Fibroblast of lung (primary cell): Measurements from ENCODE around the gene HIBADH. TPM values are rescaled to one million over a fixed set of nuclear protein-coding genes. Genes with fewer than 3 reads are reported as not detected.

ENCODE experiments used
- DNase-seq, 2 donors: peaks; one replicate each; pipeline versions ENCODE4 v3.0.0 to v3.0.0-alpha.2; 2010; ENCODE audit warnings: low read depth in 2 of 2
- H2AFZ ChIP-seq: 2 replicates; pipeline ENCODE4 v1.5.1; 2012; ENCODE audit warnings: low read length, control low read depth, inconsistent platforms
- H3K27ac ChIP-seq: 2 replicates; pipeline ENCODE4 v1.5.1; 2011; ENCODE audit warnings: low read length, control low read depth; ENCODE audit not compliant: insufficient read depth
- H3K27me3 ChIP-seq: 2 replicates; pipeline ENCODE4 v1.5.1; 2011; ENCODE audit warnings: mild to moderate bottlenecking, low read length; ENCODE audit not compliant: control insufficient read depth, insufficient read depth
- H3K36me3 ChIP-seq: 2 replicates; pipeline ENCODE4 v1.5.1; 2011; ENCODE audit warnings: low read length; ENCODE audit not compliant: control insufficient read depth, insufficient read depth
- H3K4me1 ChIP-seq: 2 replicates; pipeline ENCODE4 v1.5.1; 2011; ENCODE audit warnings: low read length; ENCODE audit not compliant: control insufficient read depth, insufficient read depth; ENCODE audit errors: extremely low read depth
- H3K4me2 ChIP-seq: 2 replicates; pipeline ENCODE4 v1.5.1; 2011; ENCODE audit warnings: low read length, control low read depth; ENCODE audit not compliant: insufficient read depth; ENCODE audit errors: extremely low read depth
- H3K4me3 ChIP-seq, 4 experiments: fragments of 200-600 bp in 1 of 4; sonication (generic) in 1 of 4; replicated peaks in 1 of 4; 2 replicates each; pipeline ENCODE4 v1.5.1; 2011 to 2016; ENCODE audit warnings: low read length in 4 of 4, low read depth in 3 of 4, mild to moderate bottlenecking in 3 of 4, control low read depth in 2 of 4, inconsistent platforms in 1 of 4, mixed read lengths in 1 of 4; ENCODE audit not compliant: insufficient read depth in 1 of 4; ENCODE audit errors: control extremely low read depth in 1 of 4
- H3K79me2 ChIP-seq: 2 replicates; pipeline ENCODE4 v1.5.1; 2012; ENCODE audit warnings: mild to moderate bottlenecking, low read length, inconsistent platforms; ENCODE audit not compliant: control insufficient read depth, insufficient read depth
- H3K9ac ChIP-seq: 2 replicates; pipeline ENCODE4 v1.5.1; 2011; ENCODE audit warnings: mild to moderate bottlenecking, low read length, control low read depth; ENCODE audit not compliant: insufficient read depth
- H3K9me3 ChIP-seq: 2 replicates; pipeline ENCODE4 v1.5.1; 2012; ENCODE audit warnings: low read depth, low read length; ENCODE audit not compliant: control insufficient read depth, insufficient read depth
- H4K20me1 ChIP-seq: 2 replicates; pipeline ENCODE4 v1.5.1; 2011; ENCODE audit warnings: low read length; ENCODE audit not compliant: control insufficient read depth, insufficient read depth; ENCODE audit errors: extremely low read depth
- EZH2 ChIP-seq: IDR thresholded peaks from 2 replicates; pipeline ENCODE4 v1.5.1; 2012; ENCODE audit warnings: low read length, control low read depth, mild to moderate bottlenecking; ENCODE audit errors: missing control alignments
- polyA plus RNA-seq, 2 donors: library from polyadenylated mRNA; depleted of rRNA in 1 of 2; stranded (reverse) in 1 of 2; unstranded in 1 of 2; fragments of >200 nt; gene quantifications; 2 replicates each; pipeline ENCODE4 v1.2.1, GENCODE V29; 2011 to 2012; ENCODE audit warnings: missing spikeins in 1 of 2
- total RNA-seq: library from RNA; depleted of rRNA; stranded (reverse); fragments of >200 nt; gene quantifications from 2 replicates; pipeline ENCODE4 v1.2.1, GENCODE V29; 2014
- TF ChIP-seq, protein P1 (sequence below), 2 donors: IDR thresholded peaks in 1 of 2; conservative IDR thresholded peaks in 1 of 2; 1 replicate in 1 of 2; 2 replicates in 1 of 2; pipeline ENCODE4 v1.5.1; 2011 to 2012; ENCODE audit warnings: low read length in 2 of 2, control low read depth in 1 of 2, inconsistent platforms in 1 of 2, low read depth in 1 of 2, mild to moderate bottlenecking in 1 of 2

HIBADH gene
- total and polyA plus RNA-seq, 2 donors (not counting 1 experiment from before 2014, with no cell fraction given) = 88.7 to 96.0 TPM

DNA sequence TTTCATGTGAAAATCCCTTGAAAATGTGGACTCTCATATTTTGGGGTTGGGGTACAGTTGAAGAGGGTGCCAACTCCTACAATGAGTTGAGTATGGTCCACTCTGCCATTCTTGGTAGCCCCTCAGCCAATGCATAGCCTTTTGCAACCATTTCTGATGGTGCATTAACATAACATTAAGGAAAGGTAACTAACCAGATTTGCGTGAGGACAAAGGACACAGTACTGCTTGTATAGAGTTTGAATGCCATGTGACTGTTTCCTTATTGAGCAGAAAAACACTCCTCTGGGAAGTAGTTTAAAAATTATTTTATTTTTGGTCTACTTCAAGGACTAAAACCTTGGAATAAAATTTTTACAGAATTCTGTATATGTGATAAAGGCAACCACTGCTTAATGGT lies 107.9 kb downstream of the HIBADH start:
- Histone ChIP-seq H3K9me3 (no peaks in the 10 kb centered on the region), H2AFZ (no peak overlapping the region), H4K20me1 (no peaks in the 10 kb centered on the region), H3K79me2 (no peaks in the 10 kb centered on the region), H3K27ac (no peak overlapping the region), H3K36me3 (no peaks in the 10 kb centered on the region), H3K4me1 (no peaks in the 10 kb centered on the region), H3K9ac (no peak overlapping the region), H3K4me3 (no peak overlapping the region), H3K4me2 (no peak overlapping the region), H3K27me3 (no peaks in the 10 kb centered on the region)
- DNase-seq = no peak
- no peak for TF ChIP-seq EZH2
- TF ChIP-seq, protein P1, sequence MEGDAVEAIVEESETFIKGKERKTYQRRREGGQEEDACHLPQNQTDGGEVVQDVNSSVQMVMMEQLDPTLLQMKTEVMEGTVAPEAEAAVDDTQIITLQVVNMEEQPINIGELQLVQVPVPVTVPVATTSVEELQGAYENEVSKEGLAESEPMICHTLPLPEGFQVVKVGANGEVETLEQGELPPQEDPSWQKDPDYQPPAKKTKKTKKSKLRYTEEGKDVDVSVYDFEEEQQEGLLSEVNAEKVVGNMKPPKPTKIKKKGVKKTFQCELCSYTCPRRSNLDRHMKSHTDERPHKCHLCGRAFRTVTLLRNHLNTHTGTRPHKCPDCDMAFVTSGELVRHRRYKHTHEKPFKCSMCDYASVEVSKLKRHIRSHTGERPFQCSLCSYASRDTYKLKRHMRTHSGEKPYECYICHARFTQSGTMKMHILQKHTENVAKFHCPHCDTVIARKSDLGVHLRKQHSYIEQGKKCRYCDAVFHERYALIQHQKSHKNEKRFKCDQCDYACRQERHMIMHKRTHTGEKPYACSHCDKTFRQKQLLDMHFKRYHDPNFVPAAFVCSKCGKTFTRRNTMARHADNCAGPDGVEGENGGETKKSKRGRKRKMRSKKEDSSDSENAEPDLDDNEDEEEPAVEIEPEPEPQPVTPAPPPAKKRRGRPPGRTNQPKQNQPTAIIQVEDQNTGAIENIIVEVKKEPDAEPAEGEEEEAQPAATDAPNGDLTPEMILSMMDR (conservative IDR thresholded peaks at IDR 0.05 in 1 of 2, IDR thresholded peaks at IDR 0.05 in 1 of 2; ENCODE audit: low read depth in 1 of 2, low read length in 2 of 2) = no peak

DNA sequence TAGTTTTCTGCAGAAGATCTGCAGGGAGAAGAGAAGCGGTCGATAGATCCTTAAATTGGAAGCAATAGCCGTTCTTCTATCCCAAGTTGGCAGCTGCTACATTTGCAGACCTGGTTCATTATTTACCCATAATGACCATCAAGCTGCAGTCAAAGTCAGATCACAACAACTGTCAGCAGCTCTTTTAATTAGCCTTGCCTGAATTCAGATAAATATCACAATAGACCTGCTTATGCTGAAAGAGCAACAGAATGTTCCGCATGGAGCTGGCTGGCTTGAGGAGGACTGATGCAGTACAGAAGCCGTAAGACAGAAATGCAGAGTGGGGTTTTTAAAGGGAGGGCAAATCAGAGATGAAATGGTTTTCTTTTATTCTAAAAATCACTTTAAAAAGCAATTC lies 109.4 kb downstream of the HIBADH start:
- Histone ChIP-seq H2AFZ (no peak overlapping the region), H3K4me1 (no peaks in the 10 kb centered on the region), H3K27ac (no peak overlapping the region), H3K9ac (no peak overlapping the region), H3K9me3 (no peaks in the 10 kb centered on the region), H3K4me3 (no peak overlapping the region), H3K4me2 (no peak overlapping the region), H3K27me3 (no peaks in the 10 kb centered on the region), H3K36me3 (no peaks in the 10 kb centered on the region), H4K20me1 (no peaks in the 10 kb centered on the region), H3K79me2 (no peaks in the 10 kb centered on the region)
- DNase-seq = no peak
- no peak for TF ChIP-seq EZH2
- TF ChIP-seq, protein P1 (conservative IDR thresholded peaks at IDR 0.05 in 1 of 2, IDR thresholded peaks at IDR 0.05 in 1 of 2; ENCODE audit: low read depth in 1 of 2, low read length in 2 of 2) = no peak

DNA sequence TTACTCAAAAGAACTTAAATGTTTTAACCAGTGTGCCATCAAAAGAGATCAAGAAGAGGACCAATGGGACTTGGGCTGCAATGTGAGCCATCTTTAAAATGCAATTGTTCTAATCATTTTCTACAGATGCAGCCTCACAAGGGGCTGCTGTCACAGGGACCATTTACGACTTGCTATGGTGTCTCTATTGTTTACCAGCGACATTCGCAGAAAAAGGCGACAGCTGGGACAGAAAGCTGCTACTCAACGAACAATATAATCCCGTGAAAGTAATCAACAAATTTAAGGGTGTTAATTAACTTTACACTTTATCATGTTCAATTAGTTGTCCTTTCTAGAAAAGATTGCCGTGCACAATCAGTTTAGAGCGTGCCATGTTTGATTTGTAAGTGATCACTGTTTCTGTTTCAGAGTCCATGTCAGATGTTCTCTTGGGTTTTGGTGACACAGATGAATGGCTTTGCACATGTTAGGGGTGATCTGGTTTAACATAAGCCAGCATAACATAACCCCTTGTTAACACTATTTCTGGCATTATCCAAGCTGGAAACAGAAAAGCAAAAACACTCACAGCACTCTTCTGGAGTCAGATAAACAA lies 110.8 kb downstream of the HIBADH start:
- Histone ChIP-seq H3K4me3 (no peak overlapping the region), H2AFZ (no peak overlapping the region), H3K36me3 (no peaks in the 10 kb centered on the region), H3K27ac (no peak overlapping the region), H3K9me3 (no peaks in the 10 kb centered on the region), H3K79me2 (no peaks in the 10 kb centered on the region), H3K9ac (no peak overlapping the region), H4K20me1 (no peaks in the 10 kb centered on the region), H3K4me2 (no peak overlapping the region), H3K27me3 (no peaks in the 10 kb centered on the region), H3K4me1 (no peaks in the 10 kb centered on the region)
- TF ChIP-seq, protein P1 (conservative IDR thresholded peaks at IDR 0.05 in 1 of 2, IDR thresholded peaks at IDR 0.05 in 1 of 2; ENCODE audit: low read depth in 1 of 2, low read length in 2 of 2) = no peak
- no peak for TF ChIP-seq EZH2
- DNase-seq = no peak
